Nephron (organoid): Measurements from ENCODE around the gene CNTNAP2.
"Not testable (repeated sequence)": the region's sequence is repeated elsewhere in the genome, so short reads cannot be mapped to it uniquely, and the experiment has no call there.

Experiments
- H3K27ac Mint-ChIP-seq, 3 experiments: 2 replicates each; pipeline ENCODE4 v1.8.0; 2020; ENCODE audit warnings: mixed read lengths in 3 of 3, mild to moderate bottlenecking in 2 of 3, moderate library complexity in 1 of 3
- H3K27me3 Mint-ChIP-seq: 2 replicates; pipeline ENCODE4 v1.8.0; 2021; ENCODE audit warnings: low read depth, mild to moderate bottlenecking, moderate library complexity, mixed read lengths
- H3K36me3 Mint-ChIP-seq: 2 replicates; pipeline ENCODE4 v1.8.0; 2020; ENCODE audit warnings: low read depth, mixed read lengths
- H3K4me1 Mint-ChIP-seq: 2 replicates; pipeline ENCODE4 v1.8.0; 2020; ENCODE audit warnings: mixed read lengths
- H3K4me3 Mint-ChIP-seq, 3 experiments: 2 replicates each; pipeline ENCODE4 v1.8.0; 2020; ENCODE audit warnings: mild to moderate bottlenecking in 3 of 3, mixed read lengths in 3 of 3, moderate library complexity in 2 of 3
- H3K9me3 Mint-ChIP-seq: 2 replicates; pipeline ENCODE4 v1.8.0; 2020; ENCODE audit warnings: mixed read lengths
- TF ChIP-seq, protein P1 (sequence below), 3 experiments: fragments of 200-600 bp; sonication (generic); IDR thresholded peaks; one replicate each; pipeline ENCODE4 v1.5.0; 2021; ENCODE audit warnings: antibody characterized with exemption in 3 of 3; ENCODE audit not compliant: unreplicated experiment in 3 of 3

The CNTNAP2 gene

GRCh38 chr7:146150153-146150552 is 33.6 kb downstream of the CNTNAP2 start:
- H3K4me1 Mint-ChIP-seq, result peaks cover 6% of the 10 kb centered on the region
- H3K36me3 Mint-ChIP-seq, result no peaks in the 10 kb centered on the region
- no peak overlapping the region for H3K4me3 Mint-ChIP-seq
- TF ChIP-seq, protein P1, sequence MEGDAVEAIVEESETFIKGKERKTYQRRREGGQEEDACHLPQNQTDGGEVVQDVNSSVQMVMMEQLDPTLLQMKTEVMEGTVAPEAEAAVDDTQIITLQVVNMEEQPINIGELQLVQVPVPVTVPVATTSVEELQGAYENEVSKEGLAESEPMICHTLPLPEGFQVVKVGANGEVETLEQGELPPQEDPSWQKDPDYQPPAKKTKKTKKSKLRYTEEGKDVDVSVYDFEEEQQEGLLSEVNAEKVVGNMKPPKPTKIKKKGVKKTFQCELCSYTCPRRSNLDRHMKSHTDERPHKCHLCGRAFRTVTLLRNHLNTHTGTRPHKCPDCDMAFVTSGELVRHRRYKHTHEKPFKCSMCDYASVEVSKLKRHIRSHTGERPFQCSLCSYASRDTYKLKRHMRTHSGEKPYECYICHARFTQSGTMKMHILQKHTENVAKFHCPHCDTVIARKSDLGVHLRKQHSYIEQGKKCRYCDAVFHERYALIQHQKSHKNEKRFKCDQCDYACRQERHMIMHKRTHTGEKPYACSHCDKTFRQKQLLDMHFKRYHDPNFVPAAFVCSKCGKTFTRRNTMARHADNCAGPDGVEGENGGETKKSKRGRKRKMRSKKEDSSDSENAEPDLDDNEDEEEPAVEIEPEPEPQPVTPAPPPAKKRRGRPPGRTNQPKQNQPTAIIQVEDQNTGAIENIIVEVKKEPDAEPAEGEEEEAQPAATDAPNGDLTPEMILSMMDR (IDR thresholded peaks at IDR 0.05; ENCODE audit: unreplicated experiment in 3 of 3), result no peak
- H3K9me3 Mint-ChIP-seq, result no peaks in the 10 kb centered on the region
- H3K27ac Mint-ChIP-seq, result no peak overlapping the region
- no peaks in the 10 kb centered on the region for H3K27me3 Mint-ChIP-seq

- TF ChIP-seq, protein P1 (IDR thresholded peaks at IDR 0.05; ENCODE audit: unreplicated experiment in 3 of 3), result no peak
- Mint-ChIP-seq H3K27ac (no peak overlapping the region), H3K4me3 (no peak overlapping the region), H3K27me3 (no peaks in the 10 kb centered on the region), H3K4me1 (peaks cover 10% of the 10 kb centered on the region), H3K36me3 (no peaks in the 10 kb centered on the region), H3K9me3 (no peaks in the 10 kb centered on the region)
Measured at GRCh38 chr7:146172112-146172511, 55.5 kb downstream of the CNTNAP2 start.

DNA sequence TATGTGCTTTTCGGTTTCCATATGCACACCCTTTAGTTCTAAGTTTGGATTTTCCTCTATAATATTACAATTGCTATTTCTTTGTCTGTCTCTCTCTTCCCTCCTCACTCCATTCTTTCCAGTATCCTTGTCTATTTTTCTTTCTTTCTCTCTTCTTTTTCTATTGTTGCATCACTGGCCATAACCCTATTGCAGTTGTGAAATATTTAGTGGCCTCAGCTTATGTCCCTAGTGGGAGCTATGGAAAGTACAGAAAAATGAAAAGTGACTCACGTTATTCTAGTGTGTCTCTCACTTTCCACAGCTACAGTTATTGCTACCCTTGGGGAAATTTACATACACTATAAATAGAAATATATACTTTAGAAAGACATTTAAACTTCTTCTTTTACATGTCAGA is 59.1 kb downstream of the CNTNAP2 start:
- H3K4me1 Mint-ChIP-seq, result peaks cover 11% of the 10 kb centered on the region
- peak overlapping the region in 2 of 3 experiments; percentile 16 to 89 for H3K27ac Mint-ChIP-seq

GRCh38 chr7:146176860-146177259 is 60.3 kb downstream of the CNTNAP2 start:
- no peaks in the 10 kb centered on the region for H3K36me3 Mint-ChIP-seq
- peaks cover 11% of the 10 kb centered on the region for H3K4me1 Mint-ChIP-seq
- H3K9me3 Mint-ChIP-seq, result no peaks in the 10 kb centered on the region
- no peak overlapping the region for H3K4me3 Mint-ChIP-seq
- no peaks in the 10 kb centered on the region for H3K27me3 Mint-ChIP-seq
- TF ChIP-seq, protein P1 (IDR thresholded peaks at IDR 0.05; ENCODE audit: unreplicated experiment in 3 of 3), result no peak
- peak overlapping the region; percentile 89 to 92 (median 92) for H3K27ac Mint-ChIP-seq

More for the DNA sequence above, 59.1 kb downstream of the CNTNAP2 start:
- Mint-ChIP-seq H3K9me3 (no peaks in the 10 kb centered on the region), H3K27me3 (no peaks in the 10 kb centered on the region), H3K36me3 (no peaks in the 10 kb centered on the region), H3K4me3 (no peak overlapping the region)
- TF ChIP-seq, protein P1 (IDR thresholded peaks at IDR 0.05; ENCODE audit: unreplicated experiment in 3 of 3), result peak in 1 of 3 experiments; percentile 30

DNA sequence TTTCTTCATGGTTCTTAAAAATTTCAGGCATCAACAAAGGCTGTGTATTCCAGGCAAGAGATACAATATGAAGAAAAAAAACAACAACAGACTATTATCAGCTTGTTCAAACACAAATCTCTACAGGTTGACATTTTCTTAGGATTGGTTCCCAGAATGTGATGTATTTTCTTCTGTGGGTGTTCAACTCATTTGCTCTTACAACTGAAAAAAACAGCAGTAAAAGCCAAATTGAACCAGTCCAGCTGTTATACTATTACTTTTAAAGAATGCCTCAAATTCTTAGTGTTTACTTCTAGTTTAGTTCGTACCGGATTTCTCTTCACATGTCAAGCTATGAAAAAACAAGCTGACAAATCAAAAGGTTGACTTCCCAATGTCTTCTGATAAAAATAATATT is 60.7 kb downstream of the CNTNAP2 start:
- H3K36me3 Mint-ChIP-seq, result no peaks in the 10 kb centered on the region
- no peaks in the 10 kb centered on the region for H3K27me3 Mint-ChIP-seq
- peaks cover 11% of the 10 kb centered on the region for H3K4me1 Mint-ChIP-seq
- TF ChIP-seq, protein P1 (IDR thresholded peaks at IDR 0.05; ENCODE audit: unreplicated experiment in 3 of 3), result no peak
- no peak overlapping the region for H3K4me3 Mint-ChIP-seq
- no peaks in the 10 kb centered on the region for H3K9me3 Mint-ChIP-seq
- H3K27ac Mint-ChIP-seq, result peak overlapping the region; percentile 89 to 92 (median 92)

GRCh38 chr7:146185844-146186243 is 69.2 kb downstream of the CNTNAP2 start:
- no peak overlapping the region for H3K27ac Mint-ChIP-seq
- no peaks in the 10 kb centered on the region for H3K36me3 Mint-ChIP-seq
- H3K4me3 Mint-ChIP-seq, result no peak overlapping the region
- no peaks in the 10 kb centered on the region for H3K27me3 Mint-ChIP-seq
- TF ChIP-seq, protein P1 (IDR thresholded peaks at IDR 0.05; ENCODE audit: unreplicated experiment in 3 of 3), result no peak
- H3K4me1 Mint-ChIP-seq, result no peaks in the 10 kb centered on the region
- H3K9me3 Mint-ChIP-seq, result peaks cover 4% of the 10 kb centered on the region

DNA sequence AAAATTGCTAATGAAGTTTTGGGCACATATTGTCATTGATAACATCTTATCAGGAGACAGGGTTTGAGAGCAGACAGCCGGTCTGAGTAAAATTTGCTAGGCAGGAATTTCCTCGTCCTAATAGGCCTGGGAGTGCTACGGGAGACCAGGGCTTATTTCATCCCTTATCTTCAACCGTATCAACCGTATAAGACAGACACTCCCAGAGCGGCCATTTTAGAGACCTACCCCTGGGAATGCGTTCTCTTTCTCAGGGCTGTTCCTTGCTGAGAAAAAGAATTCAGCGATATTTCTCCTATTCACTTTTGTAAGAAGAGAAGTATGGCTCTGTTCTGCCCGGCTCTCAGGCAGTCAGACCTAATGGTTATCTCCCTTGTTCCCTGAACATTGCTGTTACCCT is 74.8 kb downstream of the CNTNAP2 start:
- not testable (repeated sequence) for H3K27me3 Mint-ChIP-seq, H3K27ac Mint-ChIP-seq, H3K4me3 Mint-ChIP-seq, H3K4me1 Mint-ChIP-seq, H3K36me3 Mint-ChIP-seq
- peaks cover 27% of the 10 kb centered on the region for H3K9me3 Mint-ChIP-seq
